Upper lobe of left lung (tissue), 4 donors: ENCODE measurements around the gene BMERB1.

Experiments used
- EP300 ChIP-seq, 4 donors: sonication (generic); formaldehyde crosslinking; IDR thresholded peaks; one replicate each; pipeline ENCODE4 v1.5.1; 2017; ENCODE audit warnings: antibody characterized with exemption in 4 of 4, control low read depth in 2 of 4
- POLR2A ChIP-seq, 4 donors: fragments of 450-650 bp; IDR thresholded peaks; one replicate each; pipeline ENCODE4 v1.5.1; 2016 to 2017; ENCODE audit warnings: antibody characterized with exemption in 4 of 4, mild to moderate bottlenecking in 2 of 4

DNA sequence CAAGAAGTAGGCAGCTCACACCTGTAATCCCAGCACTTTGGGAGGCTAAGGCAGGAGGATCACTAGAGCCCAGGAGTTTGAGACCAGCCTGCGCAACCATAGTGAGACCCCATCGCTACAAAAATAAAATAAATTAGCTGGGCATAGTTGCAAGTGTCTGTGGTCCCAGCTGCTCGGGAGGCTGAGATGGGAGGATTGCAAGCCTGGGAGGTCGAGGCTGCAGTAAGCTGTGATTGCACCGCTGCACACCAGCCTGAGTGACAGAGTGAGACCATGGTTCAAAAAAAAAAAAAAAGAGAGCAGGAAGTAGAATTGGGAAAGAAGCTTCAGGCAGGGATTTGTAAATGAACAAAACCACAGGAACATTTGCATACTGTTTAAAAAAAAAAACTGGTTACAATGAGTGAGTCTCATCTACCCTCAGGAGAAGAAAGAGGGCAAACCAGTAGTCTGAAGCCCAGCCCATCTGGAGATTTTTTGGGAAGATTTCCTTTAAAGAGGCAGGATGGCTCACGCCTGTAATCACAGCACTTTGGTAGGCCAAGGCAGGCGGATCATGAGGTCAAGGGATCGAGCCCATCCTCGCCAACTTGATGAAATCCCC lies 30.9 kb upstream of the BMERB1 start:
- TF ChIP-seq EP300 (IDR thresholded peaks at IDR 0.05): no peak
- no peak for TF ChIP-seq POLR2A (IDR thresholded peaks at IDR 0.05)
